OCI-LY3 (cell line): ENCODE data around the gene GNB5.

Experiments
- EZH2phosphoT487 ChIP-seq: fragments of 200-600 bp; shearing (Covaris generic); IDR thresholded peaks from 2 replicates; pipeline ENCODE4 v1.6.1; 2018; ENCODE audit warnings: antibody characterized with exemption, mixed run types, low read depth
- TF ChIP-seq, protein P1 (sequence below): fragments of 200-600, 300-600 bp; sonication (generic); IDR thresholded peaks from 2 replicates; pipeline ENCODE4 v1.5.1; 2014; ENCODE audit warnings: antibody characterized with exemption, low read length, low read depth

DNA sequence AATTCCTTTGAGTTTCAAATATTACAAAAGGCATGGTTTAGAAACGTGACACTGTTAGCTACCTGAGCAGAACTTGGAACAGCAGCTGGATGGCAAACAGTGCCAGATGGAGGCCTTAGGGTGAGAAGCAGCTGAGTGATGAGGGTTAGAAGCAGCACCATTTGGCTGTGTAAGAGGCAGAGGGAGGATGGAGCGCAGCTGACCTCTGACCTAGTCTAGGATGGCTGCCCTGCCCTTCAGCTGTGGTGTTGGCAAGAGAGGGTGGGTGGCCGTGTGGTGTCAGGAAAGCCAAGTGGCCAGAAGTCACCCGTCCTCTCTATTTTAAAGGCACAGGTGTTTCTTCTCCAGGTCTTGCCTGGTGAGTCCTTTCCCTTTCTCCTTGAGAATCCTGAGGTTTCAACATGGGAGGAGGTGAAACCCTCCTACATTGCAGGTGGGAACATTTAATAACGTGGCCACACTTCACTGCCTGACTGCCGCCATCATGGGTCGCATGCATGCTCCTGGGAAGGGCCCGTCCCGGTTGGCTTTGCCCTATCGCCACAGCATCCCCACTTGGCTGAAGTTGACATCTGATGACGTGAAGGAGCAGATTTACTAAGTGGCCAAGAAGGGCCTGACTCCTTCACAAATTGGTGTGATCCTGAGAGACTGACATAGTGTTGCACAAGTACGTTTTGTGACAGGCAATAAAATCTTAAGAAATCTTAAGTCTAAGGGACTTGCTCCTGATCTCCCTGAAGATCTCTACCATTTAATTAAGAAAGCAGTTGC lies 96.2 kb downstream of the GNB5 start:
- TF ChIP-seq, protein P1, sequence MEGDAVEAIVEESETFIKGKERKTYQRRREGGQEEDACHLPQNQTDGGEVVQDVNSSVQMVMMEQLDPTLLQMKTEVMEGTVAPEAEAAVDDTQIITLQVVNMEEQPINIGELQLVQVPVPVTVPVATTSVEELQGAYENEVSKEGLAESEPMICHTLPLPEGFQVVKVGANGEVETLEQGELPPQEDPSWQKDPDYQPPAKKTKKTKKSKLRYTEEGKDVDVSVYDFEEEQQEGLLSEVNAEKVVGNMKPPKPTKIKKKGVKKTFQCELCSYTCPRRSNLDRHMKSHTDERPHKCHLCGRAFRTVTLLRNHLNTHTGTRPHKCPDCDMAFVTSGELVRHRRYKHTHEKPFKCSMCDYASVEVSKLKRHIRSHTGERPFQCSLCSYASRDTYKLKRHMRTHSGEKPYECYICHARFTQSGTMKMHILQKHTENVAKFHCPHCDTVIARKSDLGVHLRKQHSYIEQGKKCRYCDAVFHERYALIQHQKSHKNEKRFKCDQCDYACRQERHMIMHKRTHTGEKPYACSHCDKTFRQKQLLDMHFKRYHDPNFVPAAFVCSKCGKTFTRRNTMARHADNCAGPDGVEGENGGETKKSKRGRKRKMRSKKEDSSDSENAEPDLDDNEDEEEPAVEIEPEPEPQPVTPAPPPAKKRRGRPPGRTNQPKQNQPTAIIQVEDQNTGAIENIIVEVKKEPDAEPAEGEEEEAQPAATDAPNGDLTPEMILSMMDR: no peak
- no peak for TF ChIP-seq EZH2phosphoT487
